VCaP (cell line): ENCODE measurements around the gene PYCR2.
"Not testable (repeated sequence)": the region's sequence is repeated elsewhere in the genome, so short reads cannot be mapped to it uniquely, and the experiment has no call there.

Source experiments
- H3K27ac ChIP-seq: fragments of 450-650 bp; 2 replicates; pipeline ENCODE4 v1.5.1; 2017
- CTCF ChIP-seq: fragments of 450-650 bp; conservative IDR thresholded peaks from 2 replicates; pipeline ENCODE4 v1.5.1; 2017; ENCODE audit warnings: mild to moderate bottlenecking, moderate library complexity

Gene PYCR2

GRCh38 chr1:225941187-225941941, 17.3 kb upstream of the PYCR2 start, which contains the start of gene LEFTY2:
TSS of gene LEFTY2 (minus strand) at chr1:225941220. CDS start at chr1:225941140, 80 bp downstream.
- H3K27ac ChIP-seq = no peak within 1 kb of the TSS
- TF ChIP-seq CTCF = no peak

DNA sequence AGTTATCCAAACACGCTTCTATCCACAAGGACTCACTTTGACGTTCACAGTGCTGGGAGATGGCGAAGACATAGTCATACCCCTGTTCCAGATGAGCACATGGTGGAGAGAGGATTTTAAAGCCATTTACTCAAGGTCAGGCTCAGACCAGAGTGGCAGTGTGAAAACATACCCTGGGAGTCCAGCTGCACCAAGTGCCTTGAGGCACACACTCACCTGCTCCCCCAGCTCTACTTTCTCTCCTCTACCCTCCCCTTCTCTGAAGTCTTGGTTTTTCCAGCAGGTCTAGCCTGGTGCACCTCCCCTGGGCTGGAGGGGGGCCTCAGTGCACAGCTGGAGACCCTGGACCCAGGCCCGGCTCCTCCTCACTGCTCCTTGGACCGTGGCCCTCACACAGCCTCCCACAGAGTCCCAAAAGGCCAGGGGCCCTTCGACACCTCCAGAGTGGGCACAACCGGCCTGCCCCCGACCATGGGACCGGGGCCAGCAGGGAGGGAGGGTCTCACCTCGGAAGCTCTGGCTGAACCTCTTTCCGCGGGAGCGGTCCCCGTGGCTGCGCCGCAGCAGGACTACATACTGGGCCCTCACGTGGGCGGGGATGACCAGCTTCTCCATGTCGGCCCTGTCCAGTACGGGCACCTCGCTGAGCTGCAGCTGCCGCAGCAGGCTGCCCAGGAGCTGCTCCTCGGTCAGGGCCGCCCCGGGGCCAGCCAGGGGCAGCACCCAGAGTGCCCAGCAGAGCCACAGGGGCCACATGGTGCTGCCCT, 16.5 kb upstream of the PYCR2 start:
- TF ChIP-seq CTCF = no peak

GRCh38 chr1:225939939-225940310, 15.9 kb upstream of the PYCR2 start:
- not testable (repeated sequence) for H3K27ac ChIP-seq

More for the DNA sequence above, 16.5 kb upstream of the PYCR2 start:
- no peak overlapping the region for H3K27ac ChIP-seq

- not testable (repeated sequence) for H3K27ac ChIP-seq
Observed at GRCh38 chr1:225939097-225939938, 15.3 kb upstream of the PYCR2 start.

- no peak for TF ChIP-seq CTCF
- H3K27ac ChIP-seq = peak overlapping the region; percentile 45
Observed at GRCh38 chr1:225937048-225937968, 13.3 kb upstream of the PYCR2 start.

DNA sequence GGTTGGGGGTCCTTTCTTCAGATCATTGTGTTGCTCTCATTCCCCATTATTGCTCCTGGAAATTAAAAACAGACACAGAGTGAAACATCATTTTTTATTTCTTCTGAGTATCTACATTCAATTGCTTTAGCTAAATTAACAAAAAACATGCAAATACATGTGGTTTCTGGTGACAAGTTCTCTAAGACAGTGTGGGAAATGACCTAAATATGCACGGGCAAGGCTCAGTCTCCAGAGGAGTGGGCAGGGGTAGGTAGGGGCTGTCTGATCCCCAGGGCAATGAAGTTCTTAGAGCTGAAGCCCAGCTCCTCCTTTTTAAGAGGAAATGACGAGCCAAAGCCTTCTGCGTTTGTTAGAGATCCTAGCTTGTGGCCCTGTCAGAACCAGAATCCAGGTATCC, 12.5 kb upstream of the PYCR2 start:
- no peak for TF ChIP-seq CTCF
- peak overlapping the region; percentile 45 for H3K27ac ChIP-seq

- not testable (repeated sequence) for H3K27ac ChIP-seq
Observed at GRCh38 chr1:225936086-225936485, 12.0 kb upstream of the PYCR2 start.

GRCh38 chr1:225934711-225935110, 10.7 kb upstream of the PYCR2 start:
- TF ChIP-seq CTCF = no peak
- H3K27ac ChIP-seq = no peak overlapping the region
